HG02588 (cell line): ENCODE measurements around the gene NPY.

ENCODE experiments used
- ATAC-seq: cut with Tn5 transposase; IDR thresholded peaks from one replicate; pipeline ENCODE4 v1.9.1; 2021; ENCODE audit warnings: mild to moderate bottlenecking, moderate library complexity; ENCODE audit not compliant: unreplicated experiment

The NPY gene

DNA sequence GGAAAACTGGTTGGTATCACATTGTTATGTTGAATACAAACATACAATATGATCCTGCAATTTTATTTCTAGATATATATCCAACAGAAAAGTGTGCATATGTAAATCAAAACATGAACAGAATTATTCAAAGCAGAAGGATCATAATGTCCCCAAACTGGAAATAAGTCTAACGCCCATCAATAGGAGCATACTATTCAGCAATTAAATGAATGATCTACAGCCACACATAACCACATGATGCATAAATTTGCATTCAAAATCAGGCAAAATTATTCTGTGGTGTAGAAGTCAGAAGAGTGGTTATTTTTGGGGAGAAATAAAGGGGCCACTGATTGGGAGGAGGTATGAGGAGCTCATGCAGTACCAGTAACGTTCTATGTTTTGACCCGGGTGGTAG is 28.6 kb downstream of the NPY start:
- ATAC-seq: no peak

DNA sequence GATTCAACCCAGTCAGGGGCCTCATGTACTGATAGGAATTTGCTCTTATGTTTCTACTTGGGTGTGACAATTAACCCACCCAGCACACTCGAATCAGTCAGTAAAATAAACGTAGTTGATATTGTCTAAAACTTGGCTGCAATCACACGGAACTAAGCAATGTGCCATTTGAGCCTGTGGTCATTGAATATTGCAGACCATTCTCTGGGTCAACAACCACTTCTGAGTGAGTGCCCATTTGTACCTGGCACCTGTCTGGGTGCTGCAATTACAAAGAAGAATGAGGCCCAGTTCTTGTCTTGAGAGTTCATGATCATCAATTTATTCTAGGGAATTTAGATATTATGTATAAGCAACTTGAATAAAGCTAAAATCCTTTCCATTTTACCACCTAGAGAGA is 29.8 kb downstream of the NPY start:
- ATAC-seq: no peak

DNA sequence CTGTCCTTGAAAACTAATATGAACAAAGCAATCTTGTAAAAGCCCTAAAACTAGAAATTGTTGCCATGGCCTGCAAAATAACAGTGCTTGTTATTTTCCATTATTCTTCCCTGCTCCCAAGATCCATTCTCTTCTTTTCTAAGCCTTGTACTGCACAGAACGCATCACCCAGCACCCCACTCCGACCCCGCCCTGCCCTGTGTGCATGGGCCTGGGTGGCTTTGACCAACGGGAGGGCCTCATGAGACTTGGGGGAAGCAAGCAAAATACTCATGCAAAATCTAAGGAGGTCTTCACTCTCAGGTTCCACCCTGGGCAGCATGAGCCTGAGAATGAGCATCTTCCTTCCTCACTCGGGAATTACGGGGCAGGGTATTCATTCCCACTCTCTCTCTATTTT is 32.4 kb downstream of the NPY start:
- no peak for ATAC-seq

DNA sequence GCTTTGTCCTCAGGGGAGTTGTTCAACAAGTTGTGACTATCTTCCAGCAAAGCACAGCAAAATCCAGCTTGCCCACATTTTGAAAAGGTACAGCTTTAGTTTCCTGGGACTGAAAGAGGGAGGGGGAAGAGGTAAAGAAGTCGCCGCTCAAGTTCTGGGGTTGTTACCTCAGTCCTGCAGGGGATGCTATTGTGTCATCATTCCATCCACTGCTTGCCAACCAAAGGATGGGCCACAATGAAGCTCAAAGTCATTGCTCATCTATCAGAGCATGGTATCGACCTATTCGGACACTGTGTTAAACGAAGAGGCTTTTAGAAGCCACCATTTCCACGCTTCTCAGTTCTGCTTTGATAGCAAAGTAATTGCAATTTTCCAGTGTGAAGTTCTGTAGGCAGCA is 34.3 kb downstream of the NPY start:
- no peak for ATAC-seq

DNA sequence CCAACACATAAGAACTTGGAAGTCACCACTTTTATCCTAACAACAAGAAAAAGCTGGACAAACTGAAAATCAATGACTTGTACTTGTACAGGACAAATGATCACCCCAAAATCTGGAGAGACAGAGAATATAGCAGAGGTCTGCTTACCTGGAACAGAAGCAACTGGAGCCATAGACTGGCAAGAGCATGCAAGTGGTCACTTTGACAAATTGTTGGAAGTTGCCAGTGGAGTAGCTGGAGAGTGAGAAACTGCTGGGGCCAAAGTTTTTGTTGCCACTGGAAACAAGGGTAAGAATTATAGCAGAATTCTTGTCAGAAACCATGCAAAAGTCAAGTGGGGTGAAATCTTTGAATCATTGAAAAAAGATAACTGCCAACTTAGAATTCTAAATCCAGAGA is 35.2 kb downstream of the NPY start:
- ATAC-seq: no peak

DNA sequence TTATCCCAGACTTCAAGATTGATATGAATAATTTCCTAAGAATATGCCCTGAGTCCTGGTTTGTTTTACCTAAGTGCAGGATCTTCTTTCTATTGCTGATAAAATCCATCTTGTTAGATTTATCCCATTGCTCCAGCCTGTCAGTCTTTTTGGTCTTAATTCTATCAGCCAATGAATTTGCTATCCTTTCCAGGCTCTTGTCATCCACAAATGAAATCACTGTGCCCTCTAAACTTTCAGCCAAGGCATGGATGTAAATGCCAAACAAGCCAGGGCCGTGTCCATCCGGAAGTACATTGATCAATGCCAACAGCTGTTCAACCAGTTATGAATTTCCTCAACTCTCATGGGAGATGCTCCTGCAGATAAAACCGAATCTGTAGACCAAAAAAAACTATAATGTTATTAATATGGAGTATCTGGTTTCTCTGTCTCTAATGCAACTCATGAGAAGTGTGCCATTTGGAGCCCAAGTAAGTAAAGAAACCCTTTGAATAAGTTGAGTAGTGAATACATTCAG is 40.0 kb downstream of the NPY start:
- no peak for ATAC-seq

DNA sequence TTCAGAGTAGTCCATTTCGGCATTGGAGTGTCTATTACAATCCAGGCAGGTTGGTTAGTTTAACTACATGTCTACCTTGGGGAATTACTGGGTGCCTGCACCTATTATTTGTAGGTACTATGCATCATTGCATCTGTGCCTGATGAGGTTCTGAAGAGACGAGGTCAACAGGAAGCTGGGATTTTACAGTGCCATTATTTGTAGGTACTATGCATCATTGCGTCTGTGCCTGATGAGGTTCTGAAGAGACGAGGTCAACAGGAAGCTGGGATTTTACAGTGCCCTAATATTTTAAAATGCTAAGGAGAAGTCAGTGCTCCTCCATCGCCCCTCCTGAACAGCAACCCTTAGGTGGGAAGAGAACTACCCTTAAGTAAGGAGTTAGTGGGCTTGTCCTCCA is 41.7 kb downstream of the NPY start:
- peak; percentile 75 for ATAC-seq

DNA sequence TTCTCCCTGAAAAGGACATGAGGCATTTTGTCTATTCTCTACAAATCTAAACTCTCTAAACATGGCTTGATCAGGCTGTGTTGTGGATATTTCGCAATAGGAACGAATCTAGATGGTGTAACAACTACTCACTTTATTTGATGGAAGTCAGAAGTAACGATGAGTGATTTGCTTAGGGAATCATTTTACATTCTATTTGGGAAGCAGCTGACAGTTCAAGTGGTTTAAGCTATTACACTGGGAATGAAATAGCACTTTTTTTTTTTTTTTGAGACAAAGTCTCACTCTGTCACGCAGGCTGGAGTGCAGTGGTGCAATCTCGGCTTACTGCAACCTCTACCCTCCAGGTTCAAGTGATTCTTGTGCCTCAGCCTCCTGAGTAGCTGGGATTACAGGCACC is 44.1 kb downstream of the NPY start:
- ATAC-seq: no peak

DNA sequence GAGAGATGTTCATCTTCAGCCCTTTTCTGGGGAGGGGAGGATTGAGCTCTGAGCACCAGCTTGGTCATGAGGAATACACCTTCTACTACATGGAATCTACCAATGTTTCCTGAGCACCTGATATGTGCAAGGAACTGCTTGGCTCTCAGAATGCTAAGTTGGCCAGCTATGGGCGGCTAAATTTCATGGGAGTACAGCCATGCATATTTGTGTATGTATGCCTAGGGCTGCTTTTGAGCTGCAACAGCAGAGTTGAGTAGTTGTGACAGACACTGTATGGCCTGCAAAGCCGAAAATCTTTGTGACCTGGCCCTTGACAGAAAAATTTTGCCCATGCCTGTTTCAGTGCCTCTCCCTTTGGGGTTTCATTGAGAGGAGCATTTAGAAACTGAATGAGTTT is 44.9 kb downstream of the NPY start:
- no peak for ATAC-seq

DNA sequence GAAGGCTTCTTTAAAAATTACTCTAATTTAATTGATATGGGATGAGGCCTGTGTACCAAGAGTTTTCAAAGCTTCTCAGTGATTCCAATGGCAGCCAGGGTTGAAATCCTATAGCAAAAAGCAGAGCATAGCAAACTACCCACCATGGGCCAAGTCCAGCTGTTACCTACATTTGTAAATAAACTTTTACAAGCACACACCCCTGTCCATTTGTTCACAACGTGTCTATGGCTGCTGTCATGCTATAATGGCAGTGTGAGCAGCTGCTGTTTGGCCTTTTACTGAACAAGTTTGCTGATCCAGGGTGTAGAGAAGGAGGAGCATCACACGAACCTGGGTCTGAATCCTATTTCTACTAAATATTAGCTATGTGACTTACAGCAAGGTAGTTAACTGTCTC is 50.0 kb downstream of the NPY start:
- no peak for ATAC-seq

DNA sequence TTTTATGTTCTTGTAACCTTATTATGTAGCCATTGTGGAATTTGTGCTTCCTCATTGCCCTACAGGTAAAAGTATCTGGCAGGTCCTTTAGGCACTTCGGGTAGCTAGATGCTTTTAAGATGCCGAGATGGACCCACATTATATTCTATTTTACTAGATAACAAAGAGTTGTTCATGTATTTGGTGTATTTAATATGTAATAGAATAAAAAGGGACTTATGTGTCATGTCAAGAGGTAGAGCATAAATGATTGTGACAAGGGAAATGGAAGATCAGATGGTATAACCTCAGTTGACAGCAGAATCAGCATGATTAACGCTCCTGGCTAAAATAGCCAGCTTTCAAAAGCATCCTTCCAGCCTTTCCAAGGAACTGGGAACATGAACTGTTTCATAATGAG is 50.6 kb downstream of the NPY start:
- no peak for ATAC-seq

DNA sequence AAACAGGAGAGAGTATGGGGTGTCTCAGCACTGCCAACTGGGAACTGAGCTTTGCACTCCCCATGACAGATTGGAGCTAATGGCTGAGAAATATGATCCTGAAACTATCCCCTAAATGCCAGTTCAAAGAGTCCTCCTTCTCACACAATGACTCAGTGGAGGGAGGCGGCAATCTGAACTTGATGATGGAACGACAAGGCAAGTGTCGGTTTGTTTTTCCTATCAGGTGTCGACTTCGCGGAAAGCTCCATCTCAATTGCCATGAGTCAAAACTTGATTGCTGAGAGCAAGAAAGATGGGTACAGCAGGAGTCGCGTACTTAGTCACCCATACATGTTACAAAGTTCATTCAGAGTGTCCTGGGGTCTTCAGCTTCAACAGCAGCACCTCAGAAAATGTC is 52.5 kb downstream of the NPY start:
- no peak for ATAC-seq

DNA sequence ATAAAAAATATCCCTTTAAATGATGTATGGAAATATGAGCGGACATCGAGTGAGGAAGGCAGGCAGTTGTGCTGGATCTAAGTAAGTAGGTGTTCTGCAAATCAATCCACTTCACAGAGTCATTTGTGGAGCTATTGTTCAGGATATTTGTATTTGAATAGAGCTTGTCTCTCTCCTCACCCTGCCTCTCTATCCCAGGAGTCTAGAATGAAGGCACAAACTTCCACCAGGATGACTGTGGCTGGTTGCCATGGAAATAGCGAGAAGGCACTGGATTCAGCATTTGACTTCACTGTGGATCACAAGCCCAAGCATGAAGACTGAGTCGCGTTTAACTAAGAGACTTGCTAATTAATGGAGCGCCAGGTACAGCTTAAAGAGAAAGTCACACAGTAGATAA is 53.2 kb downstream of the NPY start:
- no peak for ATAC-seq

DNA sequence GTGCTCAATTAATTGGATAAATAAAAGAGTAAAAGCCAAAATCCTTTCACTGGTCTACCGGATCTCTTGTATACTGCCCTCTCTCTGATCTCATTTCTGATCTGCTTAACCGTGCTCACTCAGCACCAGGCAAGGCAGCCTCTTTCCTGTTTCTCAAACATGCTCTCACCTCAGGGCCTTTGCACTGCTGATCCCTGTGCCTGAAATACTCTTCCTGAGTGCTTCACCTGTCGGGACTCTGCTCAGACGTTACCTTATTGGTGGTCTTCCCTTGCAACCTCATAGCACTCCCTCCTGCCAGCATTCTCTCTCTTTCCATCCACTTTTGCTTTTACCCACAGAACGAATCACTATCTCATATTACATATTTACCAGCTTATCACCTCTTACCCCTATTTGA is 55.6 kb downstream of the NPY start:
- no peak for ATAC-seq

DNA sequence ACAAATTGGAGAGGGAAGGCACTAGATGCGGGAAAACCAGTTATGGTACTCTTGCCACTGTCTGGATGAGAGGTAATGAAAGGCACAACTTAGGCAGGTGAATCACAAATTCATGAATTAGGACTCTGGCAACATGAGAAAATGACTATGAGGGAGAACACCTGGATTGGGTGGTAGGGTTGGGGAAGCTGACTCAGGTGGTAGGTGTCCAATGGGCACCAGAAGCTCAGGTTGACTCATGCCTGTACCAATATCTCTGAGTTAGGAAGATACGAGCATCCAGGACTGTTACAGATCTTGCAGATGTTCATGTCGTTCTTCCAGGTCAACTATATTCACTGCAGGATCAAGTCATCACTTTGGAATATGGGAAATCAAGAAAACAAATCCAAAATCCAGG is 56.7 kb downstream of the NPY start:
- no peak for ATAC-seq
